ENCODE data around the gene ZNF408. TPM values are rescaled to one million over a fixed set of nuclear protein-coding genes. Genes with fewer than 3 reads are reported as not detected.

ZNF408 gene
- polyA plus RNA-seq, 1 donor from 2014 or later = 9.1 TPM

DNA sequence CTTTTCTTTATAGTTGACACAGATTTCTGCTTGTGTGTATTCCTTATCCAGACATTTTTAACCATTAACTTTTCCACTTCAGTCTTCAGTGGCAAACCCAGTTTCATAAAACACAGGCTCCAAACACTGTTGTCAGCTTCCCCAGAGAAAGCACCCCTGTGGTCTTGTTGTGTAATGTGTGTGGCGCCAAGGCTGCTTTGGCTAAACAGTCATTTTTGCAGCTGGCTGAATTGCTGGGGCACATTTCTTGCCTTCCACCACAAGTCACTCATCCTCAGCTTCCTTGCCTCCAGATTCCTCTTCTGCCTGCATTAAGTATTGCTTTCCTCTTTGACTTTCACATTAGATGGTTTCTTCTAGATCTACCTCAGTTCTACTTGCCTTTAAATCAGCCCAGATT is 40.9 kb upstream of the ZNF408 start:
- H3K4me2 ChIP-seq (ENCODE audit: low read length) = no peak overlapping the region
- no peak overlapping the region for H3K4me3 ChIP-seq (ENCODE audit: low read length)
- no peaks in the 10 kb centered on the region for H4K20me1 ChIP-seq (ENCODE audit: insufficient read depth)
- H3F3A ChIP-seq (ENCODE audit: insufficient read depth, low read length, poor library complexity, severe bottlenecking) = no peaks in the 10 kb centered on the region
- TF ChIP-seq POLR2AphosphoS5 (IDR thresholded peaks at IDR 0.05) (no peak), MXI1 (conservative IDR thresholded peaks at IDR 0.05; ENCODE audit: poor library complexity, severe bottlenecking) (no peak), TAF1 (IDR thresholded peaks at IDR 0.05; ENCODE audit: low read depth) (no peak), EP300 (conservative IDR thresholded peaks at IDR 0.05; ENCODE audit: poor library complexity, severe bottlenecking) (no peak), RAD21 (conservative IDR thresholded peaks at IDR 0.05) (no peak), SMC3 (conservative IDR thresholded peaks at IDR 0.05; ENCODE audit: poor library complexity) (no peak), EZH2 (IDR thresholded peaks at IDR 0.05; ENCODE audit: borderline replicate concordance, insufficient read depth, low read length, poor library complexity, severe bottlenecking) (no peak)
- TF ChIP-seq, protein P1, sequence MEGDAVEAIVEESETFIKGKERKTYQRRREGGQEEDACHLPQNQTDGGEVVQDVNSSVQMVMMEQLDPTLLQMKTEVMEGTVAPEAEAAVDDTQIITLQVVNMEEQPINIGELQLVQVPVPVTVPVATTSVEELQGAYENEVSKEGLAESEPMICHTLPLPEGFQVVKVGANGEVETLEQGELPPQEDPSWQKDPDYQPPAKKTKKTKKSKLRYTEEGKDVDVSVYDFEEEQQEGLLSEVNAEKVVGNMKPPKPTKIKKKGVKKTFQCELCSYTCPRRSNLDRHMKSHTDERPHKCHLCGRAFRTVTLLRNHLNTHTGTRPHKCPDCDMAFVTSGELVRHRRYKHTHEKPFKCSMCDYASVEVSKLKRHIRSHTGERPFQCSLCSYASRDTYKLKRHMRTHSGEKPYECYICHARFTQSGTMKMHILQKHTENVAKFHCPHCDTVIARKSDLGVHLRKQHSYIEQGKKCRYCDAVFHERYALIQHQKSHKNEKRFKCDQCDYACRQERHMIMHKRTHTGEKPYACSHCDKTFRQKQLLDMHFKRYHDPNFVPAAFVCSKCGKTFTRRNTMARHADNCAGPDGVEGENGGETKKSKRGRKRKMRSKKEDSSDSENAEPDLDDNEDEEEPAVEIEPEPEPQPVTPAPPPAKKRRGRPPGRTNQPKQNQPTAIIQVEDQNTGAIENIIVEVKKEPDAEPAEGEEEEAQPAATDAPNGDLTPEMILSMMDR (IDR thresholded peaks at IDR 0.05; ENCODE audit: poor library complexity, severe bottlenecking) = no peak
- TF ChIP-seq, protein P2, sequence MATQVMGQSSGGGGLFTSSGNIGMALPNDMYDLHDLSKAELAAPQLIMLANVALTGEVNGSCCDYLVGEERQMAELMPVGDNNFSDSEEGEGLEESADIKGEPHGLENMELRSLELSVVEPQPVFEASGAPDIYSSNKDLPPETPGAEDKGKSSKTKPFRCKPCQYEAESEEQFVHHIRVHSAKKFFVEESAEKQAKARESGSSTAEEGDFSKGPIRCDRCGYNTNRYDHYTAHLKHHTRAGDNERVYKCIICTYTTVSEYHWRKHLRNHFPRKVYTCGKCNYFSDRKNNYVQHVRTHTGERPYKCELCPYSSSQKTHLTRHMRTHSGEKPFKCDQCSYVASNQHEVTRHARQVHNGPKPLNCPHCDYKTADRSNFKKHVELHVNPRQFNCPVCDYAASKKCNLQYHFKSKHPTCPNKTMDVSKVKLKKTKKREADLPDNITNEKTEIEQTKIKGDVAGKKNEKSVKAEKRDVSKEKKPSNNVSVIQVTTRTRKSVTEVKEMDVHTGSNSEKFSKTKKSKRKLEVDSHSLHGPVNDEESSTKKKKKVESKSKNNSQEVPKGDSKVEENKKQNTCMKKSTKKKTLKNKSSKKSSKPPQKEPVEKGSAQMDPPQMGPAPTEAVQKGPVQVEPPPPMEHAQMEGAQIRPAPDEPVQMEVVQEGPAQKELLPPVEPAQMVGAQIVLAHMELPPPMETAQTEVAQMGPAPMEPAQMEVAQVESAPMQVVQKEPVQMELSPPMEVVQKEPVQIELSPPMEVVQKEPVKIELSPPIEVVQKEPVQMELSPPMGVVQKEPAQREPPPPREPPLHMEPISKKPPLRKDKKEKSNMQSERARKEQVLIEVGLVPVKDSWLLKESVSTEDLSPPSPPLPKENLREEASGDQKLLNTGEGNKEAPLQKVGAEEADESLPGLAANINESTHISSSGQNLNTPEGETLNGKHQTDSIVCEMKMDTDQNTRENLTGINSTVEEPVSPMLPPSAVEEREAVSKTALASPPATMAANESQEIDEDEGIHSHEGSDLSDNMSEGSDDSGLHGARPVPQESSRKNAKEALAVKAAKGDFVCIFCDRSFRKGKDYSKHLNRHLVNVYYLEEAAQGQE (IDR thresholded peaks at IDR 0.05; ENCODE audit: borderline replicate concordance) = no peak
- no peaks in the 10 kb centered on the region for H3K9me3 ChIP-seq (ENCODE audit: low read length)
- no peaks in the 10 kb centered on the region for H3K9me2 ChIP-seq (ENCODE audit: insufficient read depth, low read length)
- no peak overlapping the region for H3K9ac ChIP-seq (ENCODE audit: low read length)
- no peaks in the 10 kb centered on the region for H3K27me3 ChIP-seq (ENCODE audit: insufficient read depth, low read depth, low read length)
- H3K27ac ChIP-seq (ENCODE audit: low read length) = no peak overlapping the region
- no peaks in the 10 kb centered on the region for H3K79me2 ChIP-seq (replicated peaks; ENCODE audit: insufficient read depth, low read length)
- H3K36me3 ChIP-seq (ENCODE audit: insufficient read depth, low read length) = no peaks in the 10 kb centered on the region
- H2AFZ ChIP-seq (ENCODE audit: low read depth, low read length) = no peak overlapping the region

DNA sequence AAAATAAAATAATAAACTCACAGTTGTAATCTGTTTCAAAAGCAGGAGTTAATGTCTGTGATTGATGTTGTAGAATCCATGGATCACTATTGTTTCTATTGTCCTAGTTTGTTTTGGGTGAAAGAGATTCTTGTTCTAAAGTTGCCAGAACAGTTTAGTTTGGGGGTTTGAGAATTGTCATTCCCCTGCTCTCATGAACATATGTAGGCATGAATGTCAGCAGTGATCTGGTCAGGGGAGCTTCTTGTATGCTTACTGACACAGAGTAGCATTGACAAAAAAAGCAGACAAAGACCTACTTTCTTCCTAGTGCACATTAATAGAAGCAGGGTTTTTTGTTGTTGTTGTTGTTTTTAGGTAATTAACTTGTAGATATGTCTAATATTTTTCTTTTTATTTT is 39.0 kb upstream of the ZNF408 start:
- Histone ChIP-seq H3K4me2 (ENCODE audit: low read length) (no peak overlapping the region), H3K9ac (ENCODE audit: low read length) (no peak overlapping the region), H3K36me3 (ENCODE audit: insufficient read depth, low read length) (no peaks in the 10 kb centered on the region), H3K27ac (ENCODE audit: low read length) (no peak overlapping the region), H3K4me3 (ENCODE audit: low read length) (no peak overlapping the region), H3K9me3 (ENCODE audit: low read length) (no peaks in the 10 kb centered on the region), H3K27me3 (ENCODE audit: insufficient read depth, low read depth, low read length) (no peaks in the 10 kb centered on the region), H3K79me2 (replicated peaks; ENCODE audit: insufficient read depth, low read length) (no peaks in the 10 kb centered on the region), H2AFZ (ENCODE audit: low read depth, low read length) (no peak overlapping the region), H3F3A (ENCODE audit: insufficient read depth, low read length, poor library complexity, severe bottlenecking) (no peaks in the 10 kb centered on the region), H4K20me1 (ENCODE audit: insufficient read depth) (no peaks in the 10 kb centered on the region), H3K9me2 (ENCODE audit: insufficient read depth, low read length) (no peaks in the 10 kb centered on the region)
- TF ChIP-seq RAD21 (conservative IDR thresholded peaks at IDR 0.05) (no peak), SMC3 (conservative IDR thresholded peaks at IDR 0.05; ENCODE audit: poor library complexity) (no peak), MXI1 (conservative IDR thresholded peaks at IDR 0.05; ENCODE audit: poor library complexity, severe bottlenecking) (no peak), TAF1 (IDR thresholded peaks at IDR 0.05; ENCODE audit: low read depth) (no peak), EZH2 (IDR thresholded peaks at IDR 0.05; ENCODE audit: borderline replicate concordance, insufficient read depth, low read length, poor library complexity, severe bottlenecking) (no peak), POLR2AphosphoS5 (IDR thresholded peaks at IDR 0.05) (no peak), EP300 (conservative IDR thresholded peaks at IDR 0.05; ENCODE audit: poor library complexity, severe bottlenecking) (no peak)
- TF ChIP-seq, protein P1 (IDR thresholded peaks at IDR 0.05; ENCODE audit: poor library complexity, severe bottlenecking) = no peak
- TF ChIP-seq, protein P2 (IDR thresholded peaks at IDR 0.05; ENCODE audit: borderline replicate concordance) = no peak
